Keratinocyte (primary cell): Measurements from ENCODE around the gene LRRC8D. TPM values are rescaled to one million over a fixed set of nuclear protein-coding genes. Genes with fewer than 3 reads are reported as not detected.

Experiments
- DNase-seq: peaks from one replicate; pipeline ENCODE4 v3.0.0-alpha.2; 2011; ENCODE audit warnings: low read depth, missing footprints, low spot score
- FAIRE-seq: peaks from 2 replicates; lab custom pipeline; 2011; peaks lifted over from hg19 to GRCh38; lab: Jason Lieb, UNC
- H2AFZ ChIP-seq: 2 replicates; pipeline ENCODE4 v1.6.0; 2012; ENCODE audit warnings: low read length, control low read depth, inconsistent platforms; ENCODE audit not compliant: control insufficient read depth
- H3K27ac ChIP-seq: 2 replicates; pipeline ENCODE4 v1.5.1; 2011; ENCODE audit warnings: low read length; ENCODE audit not compliant: control insufficient read depth, insufficient read depth
- H3K27me3 ChIP-seq: 3 replicates; pipeline ENCODE4 v1.6.0; 2011; ENCODE audit warnings: low read length; ENCODE audit not compliant: control insufficient read depth, insufficient read depth; ENCODE audit errors: extremely low read depth
- H3K36me3 ChIP-seq, 2 experiments: 2 replicates in 1 of 2; 3 replicates in 1 of 2; pipeline ENCODE4 v1.5.1; 2011; ENCODE audit warnings: low read length in 2 of 2, mild to moderate bottlenecking in 1 of 2; ENCODE audit not compliant: control insufficient read depth in 2 of 2, insufficient read depth in 2 of 2; ENCODE audit errors: extremely low read depth in 1 of 2
- H3K4me1 ChIP-seq: 3 replicates; pipeline ENCODE4 v1.5.1; 2011; ENCODE audit warnings: low read length; ENCODE audit not compliant: control insufficient read depth, insufficient read depth; ENCODE audit errors: extremely low read depth
- H3K4me2 ChIP-seq: 3 replicates; pipeline ENCODE4 v1.6.0; 2011; ENCODE audit warnings: low read depth, low read length; ENCODE audit not compliant: control insufficient read depth, insufficient read depth; ENCODE audit errors: extremely low read depth
- H3K4me3 ChIP-seq, 3 experiments: fragments of 200-600 bp in 1 of 3; sonication (generic) in 1 of 3; 2 replicates in 2 of 3; 3 replicates in 1 of 3; pipeline ENCODE4 v1.5.1; 2011 to 2016; ENCODE audit warnings: low read length in 3 of 3, mild to moderate bottlenecking in 3 of 3, control low read depth in 2 of 3, inconsistent platforms in 1 of 3, low read depth in 1 of 3, mixed read lengths in 1 of 3, mixed run types in 1 of 3, moderate library complexity in 1 of 3; ENCODE audit not compliant: control insufficient read depth in 2 of 3, insufficient read depth in 2 of 3; ENCODE audit errors: extremely low read depth in 1 of 3
- H3K79me2 ChIP-seq: 2 replicates; pipeline ENCODE4 v1.6.0; 2012; ENCODE audit warnings: low read length; ENCODE audit not compliant: control insufficient read depth, insufficient read depth
- H3K9ac ChIP-seq: 3 replicates; pipeline ENCODE4 v1.6.0; 2011; ENCODE audit warnings: low read length; ENCODE audit not compliant: control insufficient read depth, insufficient read depth; ENCODE audit errors: extremely low read depth
- H3K9me1 ChIP-seq: 3 replicates; pipeline ENCODE4 v1.6.0; 2011; ENCODE audit warnings: low read length; ENCODE audit not compliant: control insufficient read depth, insufficient read depth; ENCODE audit errors: extremely low read depth
- H3K9me3 ChIP-seq: 2 replicates; pipeline ENCODE4 v1.5.1; 2012; ENCODE audit warnings: low read depth, low read length; ENCODE audit not compliant: control insufficient read depth
- H4K20me1 ChIP-seq: 3 replicates; pipeline ENCODE4 v1.6.0; 2011; ENCODE audit warnings: low read length; ENCODE audit not compliant: control insufficient read depth, insufficient read depth; ENCODE audit errors: extremely low read depth
- EZH2 ChIP-seq: IDR thresholded peaks from one replicate; pipeline ENCODE4 v1.6.1; 2012; ENCODE audit warnings: inconsistent platforms, mild to moderate bottlenecking, low read length, moderate library complexity
- dilution Hi-C: fragments of 300-500 bp; cut with MboI; formaldehyde crosslinking; loops from one replicate; pipeline ENCODE4 v1.7.0; 2020; ENCODE audit warnings: low sequenced_read_pairs; ENCODE audit not compliant: extremely low pct_ligation_motif_present
- polyA plus RNA-seq, 5 experiments: library from polyadenylated mRNA; depleted of rRNA in 3 of 5; stranded (reverse) in 3 of 5; stranded (forward) in 1 of 5; unstranded in 1 of 5; fragments of >200 nt; gene quantifications; 1 replicate in 1 of 5; 2 replicates in 3 of 5; 3 replicates in 1 of 5; pipeline versions ENCODE4 v1.2.1 to v1.2.3, GENCODE V29; 2011 to 2012; ENCODE audit warnings: missing spikeins in 2 of 5, low read depth in 1 of 5, low replicate concordance in 1 of 5
- TF ChIP-seq, protein P1 (sequence below), 3 experiments: IDR thresholded peaks in 1 of 3; conservative IDR thresholded peaks in 1 of 3; optimal IDR thresholded peaks in 1 of 3; 2 replicates in 2 of 3; 3 replicates in 1 of 3; pipeline versions ENCODE3 to v1.5.1; 2011; ENCODE audit warnings: low read length in 3 of 3, mild to moderate bottlenecking in 3 of 3, moderate library complexity in 2 of 3, control low read depth in 1 of 3, inconsistent platforms in 1 of 3; ENCODE audit not compliant: insufficient read depth in 2 of 3; ENCODE audit errors: extremely low read depth in 1 of 3

Gene LRRC8D
- polyA plus RNA-seq, 1 donor (not counting 4 experiments of a cell fraction or from before 2014, with no cell fraction given): 54.7 TPM

DNA sequence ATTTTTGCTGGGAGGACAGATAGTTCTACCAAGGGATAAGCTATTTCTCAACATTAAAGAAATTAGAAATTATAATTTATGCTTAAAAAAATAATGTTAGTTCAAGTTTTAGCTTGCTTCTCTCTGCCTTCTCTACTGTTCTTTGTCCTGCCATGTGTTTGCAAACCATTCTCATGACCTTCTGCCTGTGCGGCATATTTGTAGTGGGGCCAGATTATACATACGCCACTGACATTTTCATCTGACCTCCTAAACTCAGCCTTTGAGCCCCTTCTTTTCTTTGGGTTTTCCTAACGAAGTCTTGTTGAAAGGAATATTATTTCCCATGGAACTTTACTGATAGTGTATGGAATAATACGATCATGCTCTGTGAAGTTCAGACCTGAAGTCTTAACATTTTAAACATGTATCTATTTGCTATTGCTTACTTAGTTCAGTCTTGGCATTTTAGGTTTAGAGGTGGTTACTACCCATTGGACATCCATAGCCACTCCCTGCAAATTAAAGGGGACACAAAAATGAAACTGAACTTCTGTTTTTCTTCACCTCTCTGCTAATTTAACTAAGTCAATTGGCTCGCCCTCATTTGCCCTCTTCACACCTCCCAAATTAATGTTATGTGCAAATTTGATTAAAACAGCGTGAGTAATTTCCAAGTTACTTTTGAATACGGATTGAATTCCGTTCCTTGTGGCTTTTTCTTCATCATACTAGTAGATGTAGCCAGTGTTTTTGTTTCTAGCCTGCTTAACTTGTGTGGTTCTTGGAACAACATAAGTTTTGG, 15.6 kb downstream of the LRRC8D start:
- Histone ChIP-seq H3K36me3 (no peaks in the 10 kb centered on the region), H3K4me3 (no peak overlapping the region), H3K79me2 (no peaks in the 10 kb centered on the region), H2AFZ (no peak overlapping the region), H3K9me1 (no peaks in the 10 kb centered on the region), H4K20me1 (no peaks in the 10 kb centered on the region), H3K27me3 (no peaks in the 10 kb centered on the region), H3K9me3 (no peaks in the 10 kb centered on the region), H3K4me2 (no peak overlapping the region), H3K9ac (no peak overlapping the region), H3K4me1 (no peaks in the 10 kb centered on the region), H3K27ac (no peak overlapping the region)
- FAIRE-seq (no peak), DNase-seq (no peak)
- dilution Hi-C loops: no loop called here
- TF ChIP-seq, protein P1, sequence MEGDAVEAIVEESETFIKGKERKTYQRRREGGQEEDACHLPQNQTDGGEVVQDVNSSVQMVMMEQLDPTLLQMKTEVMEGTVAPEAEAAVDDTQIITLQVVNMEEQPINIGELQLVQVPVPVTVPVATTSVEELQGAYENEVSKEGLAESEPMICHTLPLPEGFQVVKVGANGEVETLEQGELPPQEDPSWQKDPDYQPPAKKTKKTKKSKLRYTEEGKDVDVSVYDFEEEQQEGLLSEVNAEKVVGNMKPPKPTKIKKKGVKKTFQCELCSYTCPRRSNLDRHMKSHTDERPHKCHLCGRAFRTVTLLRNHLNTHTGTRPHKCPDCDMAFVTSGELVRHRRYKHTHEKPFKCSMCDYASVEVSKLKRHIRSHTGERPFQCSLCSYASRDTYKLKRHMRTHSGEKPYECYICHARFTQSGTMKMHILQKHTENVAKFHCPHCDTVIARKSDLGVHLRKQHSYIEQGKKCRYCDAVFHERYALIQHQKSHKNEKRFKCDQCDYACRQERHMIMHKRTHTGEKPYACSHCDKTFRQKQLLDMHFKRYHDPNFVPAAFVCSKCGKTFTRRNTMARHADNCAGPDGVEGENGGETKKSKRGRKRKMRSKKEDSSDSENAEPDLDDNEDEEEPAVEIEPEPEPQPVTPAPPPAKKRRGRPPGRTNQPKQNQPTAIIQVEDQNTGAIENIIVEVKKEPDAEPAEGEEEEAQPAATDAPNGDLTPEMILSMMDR (optimal IDR thresholded peaks at IDR 0.05 in 1 of 3, IDR thresholded peaks at IDR 0.05 in 1 of 3, conservative IDR thresholded peaks at IDR 0.05 in 1 of 3; ENCODE audit: extremely low read depth in 1 of 3, insufficient read depth in 2 of 3, low read length in 3 of 3): no peak
- TF ChIP-seq EZH2: no peak

- no peaks in the 10 kb centered on the region for H3K36me3 ChIP-seq
- H3K27me3 ChIP-seq: no peaks in the 10 kb centered on the region
- H3K9ac ChIP-seq: no peak overlapping the region
- TF ChIP-seq, protein P1 (optimal IDR thresholded peaks at IDR 0.05 in 1 of 3, IDR thresholded peaks at IDR 0.05 in 1 of 3, conservative IDR thresholded peaks at IDR 0.05 in 1 of 3; ENCODE audit: extremely low read depth in 1 of 3, insufficient read depth in 2 of 3, low read length in 3 of 3): no peak
- TF ChIP-seq EZH2: no peak
- H3K79me2 ChIP-seq: no peaks in the 10 kb centered on the region
- no peaks in the 10 kb centered on the region for H4K20me1 ChIP-seq
- no peaks in the 10 kb centered on the region for H3K9me3 ChIP-seq
- DNase-seq (no peak), FAIRE-seq (no peak)
- dilution Hi-C loops: no loop called here
- H2AFZ ChIP-seq: no peak overlapping the region
- no peaks in the 10 kb centered on the region for H3K4me1 ChIP-seq
- H3K9me1 ChIP-seq: no peaks in the 10 kb centered on the region
- H3K4me2 ChIP-seq: no peak overlapping the region
- no peak overlapping the region for H3K4me3 ChIP-seq
- H3K27ac ChIP-seq: no peak overlapping the region
Observed at GRCh38 chr1:89837036-89837481, 16.2 kb downstream of the LRRC8D start.
